CD4-positive, alpha-beta T cell (primary cell): ENCODE measurements around the gene SFRP5. TPM values are rescaled to one million over a fixed set of nuclear protein-coding genes. Genes with fewer than 3 reads are reported as not detected.

Experiments
- ATAC-seq: fragments of 200-7000 bp; cut with Tn5 transposase; one replicate; pipeline ENCODE4 v1.10.0; 2022; ENCODE audit warnings: mild to moderate bottlenecking; ENCODE audit not compliant: poor library complexity
- CTCF ChIA-PET: fragments of 350-600 bp; sonication (Branson Sonifier 250); formaldehyde crosslinking; loops from one replicate; lab custom pipeline; 2021; ENCODE audit warnings: antibody characterized with exemption, inconsistent platforms; lab: Charles Lee
- POLR2A ChIA-PET: fragments of 350-600 bp; sonication (Branson Sonifier 250); formaldehyde crosslinking; loops from one replicate; lab custom pipeline; 2021; ENCODE audit warnings: antibody characterized with exemption, inconsistent platforms; lab: Charles Lee
- DNase-seq, 14 experiments: peaks; one replicate each; pipeline ENCODE4 v3.0.0-alpha.2; 2013 to 2020; ENCODE audit warnings: mixed read lengths in 2 of 14
- H3K27ac ChIP-seq, 2 donors: one replicate each; pipeline versions ENCODE4 v1.5.1 to v1.7.0; 2013; ENCODE audit warnings: low read length in 2 of 2, low read depth in 1 of 2, mild to moderate bottlenecking in 1 of 2
- H3K27me3 ChIP-seq, 2 experiments: 1 replicate in 1 of 2; 2 replicates in 1 of 2; pipeline versions ENCODE4 v1.6.1 to v1.7.0; 2013; ENCODE audit warnings: low read length in 2 of 2, control low read depth in 1 of 2, mild to moderate bottlenecking in 1 of 2, moderate library complexity in 1 of 2; ENCODE audit not compliant: insufficient read depth in 2 of 2, control insufficient read depth in 1 of 2
- H3K36me3 ChIP-seq: one replicate; pipeline ENCODE4 v1.6.1; 2013; ENCODE audit warnings: low read length, control low read depth; ENCODE audit not compliant: insufficient read depth
- H3K4me1 ChIP-seq: one replicate; pipeline ENCODE4 v1.6.1; 2013; ENCODE audit warnings: low read length, control low read depth; ENCODE audit not compliant: insufficient read depth
- H3K4me3 ChIP-seq: one replicate; pipeline ENCODE4 v1.5.1; 2013; ENCODE audit warnings: mild to moderate bottlenecking, low read length, moderate library complexity
- H3K9me3 ChIP-seq, 2 experiments: 1 replicate in 1 of 2; 2 replicates in 1 of 2; pipeline versions ENCODE4 v1.6.1 to v1.7.0; 2013; ENCODE audit warnings: low read length in 2 of 2, mild to moderate bottlenecking in 2 of 2, control low read depth in 1 of 2, moderate library complexity in 1 of 2; ENCODE audit not compliant: control insufficient read depth in 1 of 2, insufficient read depth in 1 of 2
- H3K27ac Mint-ChIP-seq: one replicate; pipeline ENCODE4 v1.8.0; 2020; ENCODE audit warnings: mixed read lengths
- H3K27me3 Mint-ChIP-seq: one replicate; pipeline ENCODE4 v1.8.0; 2021; ENCODE audit warnings: mixed read lengths
- H3K36me3 Mint-ChIP-seq: one replicate; pipeline ENCODE4 v1.8.0; 2021; ENCODE audit warnings: low read depth, mixed read lengths
- H3K4me1 Mint-ChIP-seq: one replicate; pipeline ENCODE4 v1.8.0; 2021; ENCODE audit warnings: low read depth, mixed read lengths
- H3K4me3 Mint-ChIP-seq: one replicate; pipeline ENCODE4 v1.8.0; 2020; ENCODE audit warnings: mild to moderate bottlenecking, mixed read lengths
- H3K9me3 Mint-ChIP-seq: one replicate; pipeline ENCODE4 v1.8.0; 2020; ENCODE audit warnings: mixed read lengths
- CTCF ChIP-seq: fragments of 200-600 bp; IDR thresholded peaks from one replicate; pipeline ENCODE4 v1.8.0; 2022; ENCODE audit warnings: antibody characterized with exemption, mild to moderate bottlenecking
- intact Hi-C, 2 experiments: fragments of 100-400 bp; cut with DNase I in 1 of 2; cut with micrococcal nuclease in 1 of 2; formaldehyde crosslinking; loops; one replicate each; pipeline versions ENCODE4 v1.15.1 to v1.9.0; 2023 to 2025; cut with DNase I, micrococcal nuclease
- total RNA-seq, 174 experiments: library from RNA in 2 of 174; stranded (reverse) in 2 of 174; gene quantifications; one replicate each; pipeline ENCODE4 v1.2.3 and lab custom pipeline; 2021 to 2026

SFRP5 gene
- total RNA-seq, 2 experiments from 2014 or later, result not detected

- DNase-seq (no peak), ATAC-seq (no peak)
- TF ChIP-seq CTCF, result no peak
- intact Hi-C loops, result no loop called here
- CTCF ChIA-PET, result no interaction called here
- Histone ChIP-seq H3K36me3 (no peaks in the 10 kb centered on the region), H3K4me1 (peaks cover 30% of the 10 kb centered on the region), H3K27ac (peak overlapping the region; percentile 55 to 66), H3K4me3 (no peak overlapping the region), H3K9me3 (no peaks in the 10 kb centered on the region), H3K27me3 (no peaks in the 10 kb centered on the region)
- Mint-ChIP-seq H3K27me3 (no peaks in the 10 kb centered on the region), H3K4me1 (peaks cover 36% of the 10 kb centered on the region), H3K9me3 (no peaks in the 10 kb centered on the region), H3K4me3 (peak overlapping the region; percentile 3), H3K36me3 (no peaks in the 10 kb centered on the region), H3K27ac (peak overlapping the region; percentile 84)
- POLR2A ChIA-PET, result interaction anchor here (1.1 to 1.5 kb wide), 2 partner anchors 16 to 18 kb away, joined by 3 to 5 read pairs; no protein-coding TSS in a partner anchor
These were observed 9.2 kb upstream of the SFRP5 start for GRCh38 chr10:97780841-97781617.

- Mint-ChIP-seq H3K4me3 (no peak overlapping the region), H3K36me3 (no peaks in the 10 kb centered on the region), H3K27me3 (no peaks in the 10 kb centered on the region), H3K4me1 (peaks cover 36% of the 10 kb centered on the region), H3K9me3 (no peaks in the 10 kb centered on the region), H3K27ac (peak overlapping the region; percentile 84)
- Histone ChIP-seq H3K27me3 (no peaks in the 10 kb centered on the region), H3K4me1 (peaks cover 30% of the 10 kb centered on the region), H3K36me3 (no peaks in the 10 kb centered on the region), H3K27ac (no peak overlapping the region), H3K4me3 (no peak overlapping the region), H3K9me3 (no peaks in the 10 kb centered on the region)
- DNase-seq, result no peak
- ChIA-PET CTCF (interaction anchor here (0.6 kb wide), 1 partner anchor 64 kb away, joined by 3 read pairs; no protein-coding TSS in a partner anchor), POLR2A (interaction anchor here (1.5 kb wide), 1 partner anchor 15 kb away, joined by 5 read pairs; no protein-coding TSS in a partner anchor)
- TF ChIP-seq CTCF, result no peak
- ATAC-seq, result no peak
- intact Hi-C loops, result no loop called here
These were observed 8.2 kb upstream of the SFRP5 start for GRCh38 chr10:97779975-97780374.

- ChIA-PET POLR2A (no interaction called here), CTCF (interaction anchor here (0.6 kb wide), 1 partner anchor 63 kb away, joined by 3 read pairs; no protein-coding TSS in a partner anchor)
- Mint-ChIP-seq H3K27me3 (no peaks in the 10 kb centered on the region), H3K9me3 (no peaks in the 10 kb centered on the region), H3K4me3 (no peak overlapping the region), H3K36me3 (no peaks in the 10 kb centered on the region), H3K27ac (peak overlapping the region; percentile 84), H3K4me1 (peaks cover 36% of the 10 kb centered on the region)
- Histone ChIP-seq H3K9me3 (no peaks in the 10 kb centered on the region), H3K4me1 (peaks cover 30% of the 10 kb centered on the region), H3K4me3 (no peak overlapping the region), H3K27ac (no peak overlapping the region), H3K27me3 (no peaks in the 10 kb centered on the region), H3K36me3 (no peaks in the 10 kb centered on the region)
- TF ChIP-seq CTCF, result no peak
- no peak for ATAC-seq
- no peak for DNase-seq
- intact Hi-C loops, result no loop called here
These were observed 7.7 kb upstream of the SFRP5 start for GRCh38 chr10:97779492-97779891.
